Ovary (tissue), 9 donors: ENCODE data around the gene NIPAL1. TPM values are rescaled to one million over a fixed set of nuclear protein-coding genes. Genes with fewer than 3 reads are reported as not detected.

Source experiments
- DNase-seq, 5 donors: peaks; one replicate each; pipeline ENCODE4 v3.0.0-alpha.2; 2019 to 2020
- H3K27ac ChIP-seq, 2 donors: fragments of 200-600 bp; one replicate each; pipeline versions ENCODE4 v1.5.1 to v1.8.0; 2019 to 2022
- H3K27me3 ChIP-seq: fragments of 200-600 bp; one replicate; pipeline ENCODE4 v1.8.0; 2022
- H3K36me3 ChIP-seq: fragments of 200-600 bp; sonication (generic); one replicate; pipeline ENCODE4 v1.5.1; 2019
- H3K4me1 ChIP-seq: one replicate; pipeline ENCODE4 v1.8.1; 2013; ENCODE audit warnings: mild to moderate bottlenecking, moderate library complexity; ENCODE audit not compliant: insufficient read depth
- H3K4me3 ChIP-seq: fragments of 200-600 bp; sonication (generic); one replicate; pipeline ENCODE4 v1.5.1; 2017
- H3K9me3 ChIP-seq, 2 donors: fragments of 200-600 bp in 1 of 2; sonication (generic) in 1 of 2; one replicate each; pipeline versions ENCODE4 v1.5.1 to v1.8.1; 2013 to 2019; ENCODE audit warnings: mild to moderate bottlenecking in 1 of 2, moderate library complexity in 1 of 2
- EP300 ChIP-seq: sonication (generic); formaldehyde crosslinking; IDR thresholded peaks from one replicate; pipeline ENCODE4 v1.6.1; 2017; ENCODE audit warnings: antibody characterized with exemption
- POLR2A ChIP-seq: fragments of 450-650 bp; IDR thresholded peaks from one replicate; pipeline ENCODE4 v1.6.1; 2017; ENCODE audit warnings: antibody characterized with exemption, mild to moderate bottlenecking, moderate library complexity
- WGBS, 3 donors: extraction: QIAGEN DNeasy Blood & Tissue Kit in 1 of 3; methylation state at CpG; one replicate each; pipeline versions ENCODE4 v1.1.5 to v1.1.7; 2013 to 2017; 5-methylcytosine and 5-hydroxymethylcytosine counted together
- intact Hi-C, 4 donors: fragments of 100-400 bp; cut with DNase I; formaldehyde crosslinking; loops; one replicate each; pipeline versions ENCODE4 v1.11.0 to v1.15.1; 2022 to 2023
- polyA plus RNA-seq, 2 donors: library from polyadenylated mRNA; stranded (reverse); fragments of 200-250 nt in 1 of 2; fragments of 350-450 nt in 1 of 2; fragmentation: Illumina TruSeq in 1 of 2; extraction: RNeasy Lipid Tissue Mini Kit (QIAGEN cat#74804) in 1 of 2; gene quantifications; one replicate each; pipeline ENCODE4 v1.2.3, GENCODE V29; 2013 to 2014
- total RNA-seq, 7 donors: library from RNA; depleted of rRNA in 2 of 7; stranded (reverse); fragments of >200 nt in 2 of 7; fragmentation: NEBNext Ultra II Directional in 3 of 7; extraction: Animal tissue kit (Norgen Biotek cat#: 25700) in 3 of 7; gene quantifications; one replicate each; pipeline versions ENCODE4 v1.1.0 to v1.2.4, GENCODE V29; 2016 to 2023
- TF ChIP-seq, protein P1 (sequence below), 3 donors: fragments of 450-650 bp in 2 of 3; fragments of 200-600 bp in 1 of 3; IDR thresholded peaks; one replicate each; pipeline versions ENCODE4 v1.5.1 to v1.8.0; 2016 to 2022; ENCODE audit warnings: antibody characterized with exemption in 3 of 3, mild to moderate bottlenecking in 1 of 3
- donor health status: DM: no; HTN: no; CAD: no; lungs with moderate emphysema.
- donor health status: DM: no; HTN: no; CAD: no.
- donor health status: Bipolar disorder and iron deficiency.
- donor health status: DM: yes; HTN: yes; CAD: no.
- donor health status: DM: no; HTN: no; CAD: no.
- donor health status: DM: yes; HTN: yes; CAD: no.

NIPAL1 gene
- total and polyA plus RNA-seq, 9 donors, result 0.05 to 1.8 (median 0.48) TPM; not detected in 2

DNA sequence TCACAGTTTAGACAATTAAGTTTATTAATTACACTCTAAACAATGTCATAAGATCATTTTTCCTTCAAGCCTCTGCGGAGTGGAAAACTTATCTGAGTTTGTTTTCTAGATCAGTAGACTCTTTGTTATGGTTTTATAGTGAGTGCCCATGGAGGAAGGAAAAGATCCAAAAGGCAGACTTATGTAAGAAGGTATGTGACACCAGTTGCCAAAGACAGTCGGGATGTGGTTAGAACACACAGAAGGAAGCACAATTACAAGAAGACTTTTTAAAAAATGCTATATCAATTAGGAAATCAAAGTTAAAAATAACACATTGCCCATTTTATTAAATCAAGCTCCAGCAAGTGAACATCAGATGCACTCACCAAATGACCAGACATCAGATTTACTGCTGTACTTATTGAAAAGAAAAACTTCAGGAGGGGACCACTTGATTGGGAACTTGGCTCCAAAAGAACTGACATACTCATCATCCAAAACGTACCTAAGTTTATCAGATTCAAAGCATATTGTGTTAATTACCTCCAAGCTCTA is 57.1 kb downstream of the NIPAL1 start:
- no peak overlapping the region for H3K4me3 ChIP-seq
- H3K27me3 ChIP-seq, result no peaks in the 10 kb centered on the region
- H3K9me3 ChIP-seq, result no peaks in the 10 kb centered on the region
- no peak for DNase-seq
- 40 to 52% (median 51%) methylated on average over 3 of the region's 3 CpGs for WGBS, 3 donors
- intact Hi-C loops, result no loop called here
- H3K36me3 ChIP-seq, result no peaks in the 10 kb centered on the region
- H3K27ac ChIP-seq, result no peak overlapping the region
- TF ChIP-seq, protein P1, sequence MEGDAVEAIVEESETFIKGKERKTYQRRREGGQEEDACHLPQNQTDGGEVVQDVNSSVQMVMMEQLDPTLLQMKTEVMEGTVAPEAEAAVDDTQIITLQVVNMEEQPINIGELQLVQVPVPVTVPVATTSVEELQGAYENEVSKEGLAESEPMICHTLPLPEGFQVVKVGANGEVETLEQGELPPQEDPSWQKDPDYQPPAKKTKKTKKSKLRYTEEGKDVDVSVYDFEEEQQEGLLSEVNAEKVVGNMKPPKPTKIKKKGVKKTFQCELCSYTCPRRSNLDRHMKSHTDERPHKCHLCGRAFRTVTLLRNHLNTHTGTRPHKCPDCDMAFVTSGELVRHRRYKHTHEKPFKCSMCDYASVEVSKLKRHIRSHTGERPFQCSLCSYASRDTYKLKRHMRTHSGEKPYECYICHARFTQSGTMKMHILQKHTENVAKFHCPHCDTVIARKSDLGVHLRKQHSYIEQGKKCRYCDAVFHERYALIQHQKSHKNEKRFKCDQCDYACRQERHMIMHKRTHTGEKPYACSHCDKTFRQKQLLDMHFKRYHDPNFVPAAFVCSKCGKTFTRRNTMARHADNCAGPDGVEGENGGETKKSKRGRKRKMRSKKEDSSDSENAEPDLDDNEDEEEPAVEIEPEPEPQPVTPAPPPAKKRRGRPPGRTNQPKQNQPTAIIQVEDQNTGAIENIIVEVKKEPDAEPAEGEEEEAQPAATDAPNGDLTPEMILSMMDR (IDR thresholded peaks at IDR 0.05), result no peak
- TF ChIP-seq POLR2A (no peak), EP300 (no peak)
- no peaks in the 10 kb centered on the region for H3K4me1 ChIP-seq

DNA sequence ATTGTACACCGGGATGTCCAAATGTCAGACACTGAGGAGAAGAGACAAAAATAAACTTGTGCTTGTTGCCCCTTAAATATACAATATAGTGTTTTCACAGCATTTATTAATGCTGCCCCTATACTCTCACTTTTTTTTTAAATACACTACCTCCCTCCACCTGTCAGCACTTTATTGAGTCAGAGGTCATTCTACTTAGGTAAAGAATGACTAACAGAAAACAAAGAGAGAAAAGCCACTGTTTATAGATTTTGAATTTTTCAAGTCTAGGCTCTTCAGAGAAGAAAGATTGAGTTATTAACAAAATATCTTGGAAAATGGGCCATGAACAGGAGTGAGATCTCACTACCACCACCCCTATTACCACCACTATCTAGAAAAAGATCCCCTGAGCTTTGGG is 58.1 kb downstream of the NIPAL1 start:
- Histone ChIP-seq H3K4me3 (no peak overlapping the region), H3K27ac (no peak overlapping the region), H3K9me3 (no peaks in the 10 kb centered on the region), H3K36me3 (no peaks in the 10 kb centered on the region), H3K4me1 (no peaks in the 10 kb centered on the region), H3K27me3 (no peaks in the 10 kb centered on the region)
- intact Hi-C loops, result no loop called here
- TF ChIP-seq, protein P1 (IDR thresholded peaks at IDR 0.05), result no peak
- TF ChIP-seq EP300, result no peak
- TF ChIP-seq POLR2A, result no peak
- 69 to 79% (median 75%) methylated on average over 1 of the region's 1 CpG for WGBS, 3 donors
- DNase-seq, result no peak

DNA sequence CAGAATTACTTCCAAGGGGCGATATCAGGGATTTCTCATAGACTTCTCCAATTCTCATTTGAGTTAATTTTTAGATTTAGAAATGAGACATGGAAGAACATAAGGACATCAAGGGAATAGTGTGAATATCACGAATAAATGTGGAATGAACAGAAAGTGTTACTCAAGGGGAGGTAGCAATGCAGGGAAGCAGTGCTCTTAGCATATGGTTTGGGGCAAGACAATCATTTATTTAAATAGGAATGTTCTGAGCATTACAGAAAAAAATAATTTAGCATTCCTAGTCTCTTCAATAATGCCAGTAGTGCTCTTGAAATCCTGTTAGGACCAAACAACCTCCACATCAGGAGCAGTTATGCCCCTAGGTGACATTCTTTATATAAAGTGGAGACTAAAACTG is 61.9 kb downstream of the NIPAL1 start:
- WGBS, 3 donors, result 78 to 98% (median 96%) methylated on average over 2 of the region's 2 CpGs

DNA sequence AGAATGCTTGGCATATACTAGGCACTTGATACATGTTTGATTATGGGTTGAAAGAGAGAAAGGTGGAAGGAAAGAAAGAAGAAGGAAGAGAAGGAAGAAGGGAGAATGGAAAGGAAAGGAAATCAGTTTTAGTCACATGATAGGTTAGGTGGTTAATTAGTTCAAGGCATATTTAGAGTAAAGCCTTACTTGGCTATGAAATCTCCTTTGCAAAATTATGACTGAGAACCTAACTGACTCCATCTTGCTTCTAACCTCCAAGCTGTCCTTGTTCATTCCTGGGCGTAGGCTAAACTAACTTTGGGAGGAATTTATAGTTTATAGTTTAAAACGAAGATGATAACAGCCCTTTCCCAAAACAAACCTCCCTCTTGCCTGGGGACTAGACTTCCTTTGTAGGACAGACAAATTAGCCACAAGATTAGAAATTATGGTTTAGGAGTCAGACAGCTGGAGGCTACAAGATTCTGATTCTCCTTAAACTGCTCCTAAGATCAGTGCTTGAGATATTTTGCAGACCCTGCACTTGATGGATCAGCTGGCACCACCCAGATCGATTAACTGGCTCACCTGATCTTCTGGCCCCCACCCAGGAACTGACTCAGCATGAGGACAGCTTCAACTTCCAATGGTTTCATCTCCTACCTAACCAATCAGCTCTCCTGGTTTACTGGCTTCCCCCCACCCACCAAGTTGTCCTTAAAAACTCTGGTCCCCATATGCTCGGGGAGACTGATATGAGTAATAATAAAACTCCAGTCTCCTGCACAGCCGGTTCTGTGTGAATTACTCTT is 62.5 kb downstream of the NIPAL1 start:
- 20 to 36% (median 21%) methylated on average over 5 of the region's 5 CpGs for WGBS, 3 donors

More for the DNA sequence above, 61.9 kb downstream of the NIPAL1 start:
- no peak overlapping the region for H3K27ac ChIP-seq
- DNase-seq, result no peak
- H3K36me3 ChIP-seq, result no peaks in the 10 kb centered on the region
- H3K4me3 ChIP-seq, result no peak overlapping the region
- H3K4me1 ChIP-seq, result no peaks in the 10 kb centered on the region
- TF ChIP-seq, protein P1 (IDR thresholded peaks at IDR 0.05), result no peak
- no peak for TF ChIP-seq EP300
- no peak for TF ChIP-seq POLR2A
- H3K27me3 ChIP-seq, result no peaks in the 10 kb centered on the region
- H3K9me3 ChIP-seq, result no peaks in the 10 kb centered on the region
- intact Hi-C loops, result no loop called here

More for the DNA sequence above, 62.5 kb downstream of the NIPAL1 start:
- Histone ChIP-seq H3K4me3 (no peak overlapping the region), H3K9me3 (no peaks in the 10 kb centered on the region), H3K36me3 (no peaks in the 10 kb centered on the region), H3K27me3 (no peaks in the 10 kb centered on the region), H3K27ac (no peak overlapping the region), H3K4me1 (no peaks in the 10 kb centered on the region)
- DNase-seq, result no peak
- intact Hi-C loops, result no loop called here
- TF ChIP-seq, protein P1 (IDR thresholded peaks at IDR 0.05), result no peak
- TF ChIP-seq POLR2A (no peak), EP300 (no peak)
